NCI-H2227 (cell line): ENCODE data around the gene CNN1.
"Not testable (repeated sequence)": the region's sequence is repeated elsewhere in the genome, so short reads cannot be mapped to it uniquely, and the experiment has no call there.

Experiments used
- DNase-seq: peaks from one replicate; lab custom pipeline; 2025; ENCODE audit not compliant: unreplicated experiment; lab: John Stamatoyannopoulos, UW

CNN1 gene

GRCh38 chr19:11598746-11599145 is 60.1 kb downstream of the CNN1 start:
- no peak for DNase-seq

- not testable (repeated sequence) for DNase-seq
Measured at GRCh38 chr19:11599704-11600103, 61.1 kb downstream of the CNN1 start.
